Hepatocyte (in vitro differentiated cells): ENCODE measurements around the gene AP4E1. TPM values are rescaled to one million over a fixed set of nuclear protein-coding genes. Genes with fewer than 3 reads are reported as not detected.

Source experiments
- DNase-seq: peaks from one replicate; pipeline ENCODE4 v3.0.0-alpha.2; 2016; ENCODE audit warnings: low spot score
- H2AFZ ChIP-seq: fragments of 200-600 bp; sonication (generic); 2 replicates; pipeline ENCODE4 v1.6.0; 2016; ENCODE audit warnings: antibody characterized with exemption, mild to moderate bottlenecking
- H3K27ac ChIP-seq: fragments of 200-600 bp; sonication (generic); 2 replicates; pipeline ENCODE4 v1.5.1; 2016; ENCODE audit warnings: mild to moderate bottlenecking
- H3K27me3 ChIP-seq: fragments of 200-600 bp; sonication (generic); 2 replicates; pipeline ENCODE4 v1.6.1; 2016
- H3K36me3 ChIP-seq: fragments of 200-600 bp; sonication (generic); replicated peaks from 2 replicates; pipeline ENCODE4 v1.5.1; 2016; ENCODE audit warnings: low read depth; ENCODE audit not compliant: insufficient read depth
- H3K4me1 ChIP-seq: fragments of 200-600 bp; sonication (generic); 2 replicates; pipeline ENCODE4 v1.5.1; 2016; ENCODE audit warnings: mild to moderate bottlenecking, moderate library complexity; ENCODE audit not compliant: insufficient read depth
- H3K4me2 ChIP-seq: fragments of 200-600 bp; sonication (generic); 2 replicates; pipeline ENCODE4 v1.6.0; 2016
- H3K4me3 ChIP-seq: fragments of 200-600 bp; sonication (generic); 2 replicates; pipeline ENCODE4 v1.5.1; 2016; ENCODE audit warnings: mild to moderate bottlenecking
- H3K79me2 ChIP-seq: fragments of 200-600 bp; sonication (generic); 2 replicates; pipeline ENCODE4 v1.6.0; 2017; ENCODE audit warnings: mild to moderate bottlenecking
- H3K9me2 ChIP-seq: fragments of 200-600 bp; sonication (generic); replicated peaks from 2 replicates; pipeline ENCODE4 v1.6.0; 2017; ENCODE audit warnings: mild to moderate bottlenecking; ENCODE audit not compliant: insufficient read depth
- H3K9me3 ChIP-seq: fragments of 200-600 bp; sonication (generic); 2 replicates; pipeline ENCODE4 v1.5.1; 2016; ENCODE audit warnings: low read depth, mild to moderate bottlenecking
- H4K20me1 ChIP-seq: fragments of 200-600 bp; sonication (generic); 2 replicates; pipeline ENCODE4 v1.6.0; 2016; ENCODE audit warnings: mild to moderate bottlenecking; ENCODE audit not compliant: insufficient read depth, poor library complexity, severe bottlenecking
- EZH2 ChIP-seq: fragments of 200-600 bp; sonication (generic); IDR thresholded peaks from 2 replicates; pipeline ENCODE4 v1.6.1; 2016; ENCODE audit warnings: antibody characterized with exemption, mild to moderate bottlenecking, borderline replicate concordance
- EZH2phosphoT487 ChIP-seq: fragments of 200-600 bp; sonication (generic); IDR thresholded peaks from one replicate; pipeline ENCODE4 v1.6.1; 2018; ENCODE audit warnings: antibody characterized with exemption, mild to moderate bottlenecking, low read depth, moderate library complexity; ENCODE audit not compliant: unreplicated experiment, severe bottlenecking
- WGBS: methylation state at CpG from one replicate; pipeline ENCODE4 v1.1.6; 2016; ENCODE audit warnings: low lambda C conversion rate; ENCODE audit errors: missing lambda C conversion rate; 5-methylcytosine and 5-hydroxymethylcytosine counted together
- polyA plus RNA-seq: library from polyadenylated mRNA; unstranded; fragments of >200 nt; fragmentation: Nextera tagmentation; extraction: Ambion mirVana; gene quantifications from 2 replicates; pipeline ENCODE4 v1.2.1, GENCODE V29; 2016
- total RNA-seq: library from RNA; depleted of rRNA; stranded (reverse); fragments of >200 nt; gene quantifications from 2 replicates; pipeline ENCODE4 v1.2.3, GENCODE V29; 2014
- TF ChIP-seq, protein P1 (sequence below): fragments of 200-600 bp; sonication (generic); IDR thresholded peaks from 2 replicates; pipeline ENCODE4 v1.5.1; 2016; ENCODE audit warnings: antibody characterized with exemption, mild to moderate bottlenecking; ENCODE audit not compliant: poor library complexity

Gene AP4E1
- total and polyA plus RNA-seq, 2 experiments from 2014 or later, result 1.4 to 12.4 TPM

DNA sequence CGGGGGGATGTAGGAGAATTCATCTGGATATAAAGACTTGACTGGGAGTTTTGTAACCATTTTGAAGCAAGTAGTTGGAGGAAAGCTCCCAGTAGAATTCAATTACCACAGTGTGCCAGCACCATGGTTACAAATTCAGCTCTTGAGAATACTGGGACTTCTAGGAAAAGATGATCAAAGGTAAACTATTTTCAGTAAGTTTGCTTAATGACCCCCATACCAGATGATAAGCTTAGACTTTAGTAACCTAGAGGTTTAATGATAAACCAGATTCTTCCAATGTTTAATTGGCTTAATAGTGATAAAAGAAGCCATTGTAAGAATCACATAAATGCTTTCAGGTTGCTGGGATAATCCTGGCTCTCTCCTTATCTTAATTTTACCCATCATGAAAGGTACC is 22.3 kb downstream of the AP4E1 start:
- Histone ChIP-seq H3K9me3 (no peaks in the 10 kb centered on the region), H3K4me1 (no peaks in the 10 kb centered on the region), H3K79me2 (no peaks in the 10 kb centered on the region), H3K9me2 (no peaks in the 10 kb centered on the region), H3K27ac (no peak overlapping the region), H4K20me1 (no peaks in the 10 kb centered on the region), H3K27me3 (no peaks in the 10 kb centered on the region), H3K4me2 (no peak overlapping the region), H3K4me3 (no peak overlapping the region), H2AFZ (no peak overlapping the region), H3K36me3 (no peaks in the 10 kb centered on the region)
- WGBS, result 76% methylated on average over 1 of the region's 1 CpG
- no peak for DNase-seq
- no peak for TF ChIP-seq EZH2
- TF ChIP-seq, protein P1, sequence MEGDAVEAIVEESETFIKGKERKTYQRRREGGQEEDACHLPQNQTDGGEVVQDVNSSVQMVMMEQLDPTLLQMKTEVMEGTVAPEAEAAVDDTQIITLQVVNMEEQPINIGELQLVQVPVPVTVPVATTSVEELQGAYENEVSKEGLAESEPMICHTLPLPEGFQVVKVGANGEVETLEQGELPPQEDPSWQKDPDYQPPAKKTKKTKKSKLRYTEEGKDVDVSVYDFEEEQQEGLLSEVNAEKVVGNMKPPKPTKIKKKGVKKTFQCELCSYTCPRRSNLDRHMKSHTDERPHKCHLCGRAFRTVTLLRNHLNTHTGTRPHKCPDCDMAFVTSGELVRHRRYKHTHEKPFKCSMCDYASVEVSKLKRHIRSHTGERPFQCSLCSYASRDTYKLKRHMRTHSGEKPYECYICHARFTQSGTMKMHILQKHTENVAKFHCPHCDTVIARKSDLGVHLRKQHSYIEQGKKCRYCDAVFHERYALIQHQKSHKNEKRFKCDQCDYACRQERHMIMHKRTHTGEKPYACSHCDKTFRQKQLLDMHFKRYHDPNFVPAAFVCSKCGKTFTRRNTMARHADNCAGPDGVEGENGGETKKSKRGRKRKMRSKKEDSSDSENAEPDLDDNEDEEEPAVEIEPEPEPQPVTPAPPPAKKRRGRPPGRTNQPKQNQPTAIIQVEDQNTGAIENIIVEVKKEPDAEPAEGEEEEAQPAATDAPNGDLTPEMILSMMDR, result no peak

DNA sequence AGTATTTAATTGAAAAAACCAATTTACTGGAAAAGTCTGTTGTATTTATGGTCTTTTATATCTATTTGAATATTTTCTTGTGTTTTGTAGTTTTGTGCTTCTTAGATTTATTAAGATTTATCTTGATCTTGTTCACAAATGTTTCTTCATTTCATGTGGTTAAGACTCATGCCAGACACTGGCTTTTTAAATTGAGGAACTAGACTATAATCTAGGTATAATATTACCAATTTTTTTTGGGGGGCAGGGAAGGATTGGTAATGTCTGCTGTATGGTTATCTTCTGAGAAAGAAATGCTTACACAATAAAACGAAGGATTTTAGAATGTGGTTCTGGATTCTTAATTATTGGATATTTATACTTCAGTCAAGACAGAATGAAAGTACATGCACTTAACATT is 24.9 kb downstream of the AP4E1 start:
- Histone ChIP-seq H2AFZ (no peak overlapping the region), H3K4me2 (no peak overlapping the region), H3K27ac (no peak overlapping the region), H3K79me2 (no peaks in the 10 kb centered on the region), H3K27me3 (no peaks in the 10 kb centered on the region), H3K4me3 (no peak overlapping the region), H3K9me2 (no peaks in the 10 kb centered on the region), H3K36me3 (no peaks in the 10 kb centered on the region), H3K4me1 (no peaks in the 10 kb centered on the region), H3K9me3 (no peaks in the 10 kb centered on the region), H4K20me1 (no peaks in the 10 kb centered on the region)
- TF ChIP-seq, protein P1, result no peak
- TF ChIP-seq EZH2phosphoT487 (no peak), EZH2 (no peak)
- DNase-seq, result no peak
- 85% methylated on average over 1 of the region's 1 CpG for WGBS

DNA sequence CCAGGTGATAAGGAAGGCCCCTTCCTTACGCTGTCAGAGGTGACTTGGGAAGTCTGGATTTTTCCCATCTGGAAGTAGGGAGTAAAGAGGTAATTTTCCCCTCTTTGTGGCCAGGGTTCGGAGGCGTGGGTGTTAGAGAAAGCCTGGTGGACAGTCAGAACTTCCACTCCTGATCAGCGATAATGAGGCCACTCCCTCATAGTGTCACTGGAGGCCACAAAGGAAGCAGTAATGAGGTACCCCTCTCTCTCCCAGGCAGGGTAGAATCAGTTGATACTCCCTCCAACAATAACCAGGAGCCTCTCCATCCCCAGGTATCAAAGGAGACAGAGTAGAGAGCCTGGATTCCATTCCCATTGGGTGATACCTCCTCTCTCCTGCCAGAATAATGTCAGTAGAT is 30.0 kb downstream of the AP4E1 start:
- Histone ChIP-seq H3K27me3 (no peaks in the 10 kb centered on the region), H3K36me3 (no peaks in the 10 kb centered on the region), H3K9me3 (no peaks in the 10 kb centered on the region), H3K4me2 (no peak overlapping the region), H2AFZ (no peak overlapping the region), H3K4me1 (peaks cover 7% of the 10 kb centered on the region), H3K79me2 (no peaks in the 10 kb centered on the region), H3K27ac (no peak overlapping the region), H3K4me3 (no peak overlapping the region), H3K9me2 (no peaks in the 10 kb centered on the region), H4K20me1 (no peaks in the 10 kb centered on the region)
- no peak for TF ChIP-seq EZH2phosphoT487
- TF ChIP-seq EZH2, result no peak
- WGBS, result 91% methylated on average over 4 of the region's 4 CpGs
- no peak for DNase-seq

DNA sequence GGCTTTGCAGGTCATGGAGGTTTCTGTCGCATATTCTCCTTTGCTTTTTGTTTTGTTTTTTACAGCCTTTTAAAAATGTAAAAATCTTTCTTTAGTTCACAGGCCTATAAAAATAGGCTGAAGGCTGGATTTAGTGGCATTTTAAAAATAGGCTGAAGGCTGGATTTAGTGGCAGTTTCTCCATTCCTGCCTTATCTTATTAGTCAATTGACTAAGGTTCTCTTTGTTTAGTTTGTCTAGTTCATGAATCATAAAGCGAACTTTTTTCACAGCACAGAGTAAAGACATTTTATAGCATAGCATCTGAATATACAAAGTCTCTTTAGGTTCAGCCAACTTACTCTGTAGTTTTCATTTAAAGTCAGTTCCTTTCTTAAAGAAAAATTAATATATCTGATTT is 31.4 kb downstream of the AP4E1 start:
- Histone ChIP-seq H3K27me3 (no peaks in the 10 kb centered on the region), H3K4me2 (peak overlapping the region; percentile 27), H3K9me2 (no peaks in the 10 kb centered on the region), H3K27ac (peak overlapping the region; percentile 4), H3K9me3 (no peaks in the 10 kb centered on the region), H2AFZ (no peak overlapping the region), H3K4me1 (peaks cover 7% of the 10 kb centered on the region), H3K79me2 (no peaks in the 10 kb centered on the region), H4K20me1 (no peaks in the 10 kb centered on the region), H3K36me3 (no peaks in the 10 kb centered on the region), H3K4me3 (no peak overlapping the region)
- DNase-seq, result peak; percentile 10
- WGBS, result 33% methylated on average over 2 of the region's 2 CpGs
- TF ChIP-seq EZH2phosphoT487 (no peak), EZH2 (no peak)
- TF ChIP-seq, protein P1, result no peak
